IMR-90 (cell line): ENCODE results near the gene S100A16. TPM values are rescaled to one million over a fixed set of nuclear protein-coding genes. Genes with fewer than 3 reads are reported as not detected.

ENCODE experiments used
- ATAC-seq: fragments of 200-7000 bp; cut with Tn5 transposase; 2 replicates; pipeline ENCODE4 v1.9.1; 2020; ENCODE audit warnings: low read depth, mild to moderate bottlenecking, moderate library complexity
- Bru-seq: library from RNA; stranded (reverse); fragments of 400-500 nt; gene quantifications from one replicate; lab custom pipeline; 2021; lab: Mats Ljungman, UMichigan
- BruChase-seq, 2 experiments: library from RNA; stranded (reverse); fragments of 400-500 nt; gene quantifications; one replicate each; lab custom pipeline; 2021; lab: Mats Ljungman, UMichigan
- BruUV-seq: library from RNA; stranded (reverse); fragments of 400-500 nt; replicated peaks from 2 replicates; lab custom pipeline; 2021; lab: Mats Ljungman, UMichigan
- CTCF ChIA-PET: fragments of 300-600 bp; formaldehyde crosslinking; extraction: SDS; loops from one replicate; lab custom pipeline; 2021; ENCODE audit warnings: antibody characterized with exemption; lab: Yijun Ruan, JAX
- POLR2A ChIA-PET: fragments of 300-600 bp; sonication (Branson Sonifier 250); formaldehyde crosslinking; loops from one replicate; lab custom pipeline; 2022; ENCODE audit warnings: antibody characterized with exemption; ENCODE audit not compliant: unreplicated experiment; lab: Charles Lee
- DNase-seq: peaks from one replicate; pipeline ENCODE4 v3.0.0; 2013
- H2AFZ ChIP-seq: replicated peaks from 2 replicates; pipeline ENCODE3; 2013; ENCODE audit warnings: low read length, mild to moderate bottlenecking; ENCODE audit not compliant: poor library complexity
- H2AK5ac ChIP-seq: 2 replicates; pipeline ENCODE4 v1.6.1; 2013; ENCODE audit warnings: low read depth, low read length, inconsistent platforms
- H2AK9ac ChIP-seq: replicated peaks from 2 replicates; pipeline ENCODE3; 2013; ENCODE audit warnings: mild to moderate bottlenecking, low read depth, low read length, moderate library complexity; ENCODE audit not compliant: poor library complexity
- H2BK120ac ChIP-seq: 2 replicates; pipeline ENCODE4 v1.6.1; 2013; ENCODE audit warnings: low read depth, low read length, inconsistent platforms
- H2BK15ac ChIP-seq: 3 replicates; pipeline ENCODE4 v1.6.1; 2013; ENCODE audit warnings: low read depth, low read length, inconsistent platforms
- H2BK20ac ChIP-seq: 2 replicates; pipeline ENCODE4 v1.6.1; 2013; ENCODE audit warnings: low read depth, mild to moderate bottlenecking, inconsistent platforms, low read length, moderate library complexity
- H2BK5ac ChIP-seq: 2 replicates; pipeline ENCODE4 v1.6.1; 2013; ENCODE audit warnings: mild to moderate bottlenecking, low read depth, low read length, inconsistent platforms; ENCODE audit not compliant: poor library complexity, severe bottlenecking
- H3K14ac ChIP-seq: replicated peaks from 2 replicates; pipeline ENCODE4 v1.6.1; 2013; ENCODE audit warnings: low read depth, low read length, inconsistent platforms
- H3K18ac ChIP-seq: 2 replicates; pipeline ENCODE4 v1.6.1; 2013; ENCODE audit warnings: low read depth, low read length, control low read depth
- H3K23ac ChIP-seq: 2 replicates; pipeline ENCODE4 v1.6.1; 2013; ENCODE audit warnings: low read depth, low read length, inconsistent platforms
- H3K27ac ChIP-seq: 2 replicates; pipeline ENCODE4 v1.5.1; 2013; ENCODE audit warnings: mild to moderate bottlenecking, control low read depth, low read length; ENCODE audit not compliant: insufficient read depth
- H3K27me3 ChIP-seq: 2 replicates; pipeline ENCODE4 v1.6.1; 2013; ENCODE audit warnings: low read length; ENCODE audit not compliant: control insufficient read depth, insufficient read depth
- H3K36me3 ChIP-seq: 2 replicates; pipeline ENCODE4 v1.6.1; 2013; ENCODE audit warnings: low read length, mixed read lengths; ENCODE audit not compliant: control insufficient read depth, insufficient read depth
- H3K4ac ChIP-seq: 2 replicates; pipeline ENCODE4 v1.6.1; 2013; ENCODE audit warnings: low read depth, low read length, inconsistent platforms
- H3K4me1 ChIP-seq: 2 replicates; pipeline ENCODE4 v1.6.1; 2013; ENCODE audit warnings: low read length, mixed read lengths; ENCODE audit not compliant: control insufficient read depth, insufficient read depth
- H3K4me2 ChIP-seq: 2 replicates; pipeline ENCODE4 v1.6.1; 2013; ENCODE audit warnings: low read depth, mild to moderate bottlenecking, control low read depth, low read length, moderate library complexity
- H3K4me3 ChIP-seq: 2 replicates; pipeline ENCODE4 v1.5.1; 2013; ENCODE audit warnings: low read depth, mild to moderate bottlenecking, control low read depth, low read length, moderate library complexity; ENCODE audit not compliant: insufficient read depth
- H3K56ac ChIP-seq: 2 replicates; pipeline ENCODE4 v1.6.1; 2013; ENCODE audit warnings: low read length, inconsistent platforms; ENCODE audit not compliant: insufficient read depth; ENCODE audit errors: extremely low read depth
- H3K79me1 ChIP-seq, 2 experiments: 2 replicates each; pipeline ENCODE4 v1.6.1; 2013; ENCODE audit warnings: low read length in 2 of 2, inconsistent platforms in 1 of 2, low read depth in 1 of 2
- H3K9ac ChIP-seq: 2 replicates; pipeline ENCODE4 v1.6.1; 2013; ENCODE audit warnings: low read depth, low read length, control low read depth
- H3K9me1 ChIP-seq: 2 replicates; pipeline ENCODE4 v1.6.1; 2013; ENCODE audit warnings: low read length, inconsistent platforms; ENCODE audit not compliant: insufficient read depth
- H3K9me3 ChIP-seq: 2 replicates; pipeline ENCODE4 v1.6.1; 2013; ENCODE audit warnings: low read length; ENCODE audit not compliant: control insufficient read depth, insufficient read depth
- H4K20me1 ChIP-seq: 2 replicates; pipeline ENCODE4 v1.6.1; 2013; ENCODE audit warnings: low read length, inconsistent platforms; ENCODE audit not compliant: insufficient read depth
- H4K5ac ChIP-seq: 2 replicates; pipeline ENCODE4 v1.6.1; 2013; ENCODE audit warnings: mild to moderate bottlenecking, low read depth, low read length, control low read depth
- H4K8ac ChIP-seq, 2 experiments: 2 replicates each; pipeline ENCODE4 v1.6.1; 2013; ENCODE audit warnings: low read depth in 2 of 2, low read length in 2 of 2, control low read depth in 1 of 2, inconsistent platforms in 1 of 2
- H4K91ac ChIP-seq: 2 replicates; pipeline ENCODE4 v1.6.1; 2013; ENCODE audit warnings: low read depth, low read length, inconsistent platforms; ENCODE audit not compliant: insufficient read depth
- CHD1 ChIP-seq: IDR thresholded peaks from 2 replicates; pipeline ENCODE4 v1.6.1; 2012; ENCODE audit warnings: low read depth, low read length, improper control_type of control experiment
- CTCF ChIP-seq: conservative IDR thresholded peaks from 2 replicates; pipeline ENCODE4 v1.5.1; 2012; ENCODE audit warnings: mild to moderate bottlenecking, low read depth, low read length, improper control_type of control experiment
- FOS ChIP-seq: fragments of 150-350 bp; IDR thresholded peaks from 2 replicates; pipeline ENCODE4 v1.6.1; 2016; ENCODE audit warnings: low read depth, low read length
- MAZ ChIP-seq: IDR thresholded peaks from 2 replicates; pipeline ENCODE4 v1.6.1; 2012; ENCODE audit warnings: low read depth, mild to moderate bottlenecking, low read length, improper control_type of control experiment, moderate library complexity, borderline replicate concordance
- MXI1 ChIP-seq: IDR thresholded peaks from 2 replicates; pipeline ENCODE4 v1.6.1; 2012; ENCODE audit warnings: low read depth, mild to moderate bottlenecking, low read length, moderate library complexity, borderline replicate concordance
- POLR2A ChIP-seq: IDR thresholded peaks from 2 replicates; pipeline ENCODE4 v1.6.1; 2012; ENCODE audit warnings: mild to moderate bottlenecking, low read depth, low read length
- RAD21 ChIP-seq: IDR thresholded peaks from 2 replicates; pipeline ENCODE4 v1.6.1; 2012; ENCODE audit warnings: low read length, improper control_type of control experiment
- RCOR1 ChIP-seq: IDR thresholded peaks from 2 replicates; pipeline ENCODE4 v1.6.1; 2012; ENCODE audit warnings: mild to moderate bottlenecking, low read length, improper control_type of control experiment; ENCODE audit not compliant: insufficient replicate concordance
- WGBS, 2 experiments: methylation state at CpG; one replicate each; pipeline versions ENCODE4 v1.1.5 to v1.1.7; 2013; ENCODE audit warnings: missing lambda C conversion rate in 2 of 2; ENCODE audit not compliant: insufficient read length in 1 of 2; ENCODE audit errors: extremely low coverage in 2 of 2; 5-methylcytosine and 5-hydroxymethylcytosine counted together
- dilution Hi-C: fragments of 300-500 bp; cut with HindIII; formaldehyde crosslinking; loops from one replicate; pipeline ENCODE4 v1.14.3; 2018; ENCODE audit warnings: low sequenced_read_pairs; ENCODE audit not compliant: unreplicated experiment
- in situ Hi-C: fragments of 300-500 bp; cut with MboI; formaldehyde crosslinking; loops from 3 replicates; pipeline ENCODE4 v1.14.3; 2019; ENCODE audit warnings: low sequenced_read_pairs, inconsistent platforms, mixed read lengths
- intact Hi-C: fragments of 100-400 bp; cut with micrococcal nuclease; formaldehyde crosslinking; loops from 2 replicates; pipeline ENCODE4 v1.10.0; 2022
- long read RNA-seq: library from polyadenylated mRNA; unstranded; transcript quantifications from one replicate; pipeline ENCODE4 v2.0.0, GENCODE V29; 2021; ENCODE audit not compliant: unreplicated experiment
- polyA plus RNA-seq, 3 experiments: library from polyadenylated mRNA; depleted of rRNA; stranded (reverse); fragments of >200 nt; gene quantifications; 2 replicates each; pipeline ENCODE4 v1.2.3, GENCODE V29; 2012; ENCODE audit warnings: low replicate concordance in 1 of 3
- total RNA-seq: library from RNA; depleted of rRNA; stranded (reverse); fragments of >200 nt; gene quantifications from 2 replicates; pipeline ENCODE4 v1.2.3, GENCODE V29; 2012; rRNA removed

The S100A16 gene
- total RNA-seq (201 and 226 TPM in 2 replicates), polyA plus RNA-seq (2012; rRNA removed) (515 and 543 TPM in 2 replicates), Bru-seq, nascent RNA (percentile 71 among the genes with signal in this experiment), BruChase-seq, experiment 1, labeled RNA remaining after a 6-hour chase (percentile 73 among the genes with signal in this experiment), BruChase-seq, experiment 2, labeled RNA remaining after a 2-hour chase (percentile 77 among the genes with signal in this experiment)
- 348 and 533 TPM in 2 replicates for polyA plus RNA-seq (2012; cell fraction: cytosol; rRNA removed)
- polyA plus RNA-seq (2012; cell fraction: nucleus; rRNA removed; ENCODE audit: low replicate concordance), result 129 and 138 TPM in 2 replicates
- long read RNA-seq, transcript S100A16-203 (3 exons, 956 nt), result minor isoform, 8 of 108 reads
- long read RNA-seq, transcript S100A16-204 (3 exons, 1,118 nt), result major isoform, 87 of 108 reads
- long read RNA-seq, partial matches to known transcripts, result 2 of 108 reads
- long read RNA-seq, other reads (novel, unspliced or antisense), result 11 of 108 reads

GRCh38 chr1:153612755-153613331, at the start of gene S100A16:
Gene S100A16 (minus strand): TSS chr1:153613137. CDS start chr1:153608151, 4,986 bp downstream.
- TF ChIP-seq RCOR1 (no peak), MAZ (peak; percentile 67; the same call in 1 of the 2 replicates), CTCF (no peak), FOS (no peak), POLR2A (peak; percentile 75), CHD1 (no peak), MXI1 (no peak), RAD21 (0 out of 2 replicates have a peak, but pooled peaks have one; percentile 14)
- H4K20me1 ChIP-seq, result peaks cover 11% of the 10 kb centered on the region; the same call in 1 of the 2 replicates
- peak within 1 kb of the TSS; percentile 94 for H3K4me2 ChIP-seq
- dilution Hi-C loops, result no loop called here
- peak within 1 kb of the TSS; percentile 96 for H3K4me3 ChIP-seq
- H3K23ac ChIP-seq, result peak within 1 kb of the TSS; percentile 93
- peak within 1 kb of the TSS; percentile 76 for H2BK120ac ChIP-seq
- ATAC-seq (peak; percentile 76), DNase-seq (peak; percentile 61)
- peak within 1 kb of the TSS; percentile 90 for H3K4ac ChIP-seq
- peak within 1 kb of the TSS; percentile 99 for H2AK9ac ChIP-seq
- peak within 1 kb of the TSS; percentile 63 for H2BK20ac ChIP-seq
- peak within 1 kb of the TSS; percentile 79 to 82 for H4K8ac ChIP-seq
- H3K14ac ChIP-seq, result peak within 1 kb of the TSS; percentile 93
- WGBS, 2 experiments, result 0% methylated on average over 2 of the region's 9 CpGs; no CpG with 5 or more reads in 1 of the 2 experiments
- H3K9ac ChIP-seq, result peak within 1 kb of the TSS; percentile 99
- in situ Hi-C loops, result no loop called here
- H2AFZ ChIP-seq, result peak within 1 kb of the TSS; percentile 75
- H2AK5ac ChIP-seq, result peak within 1 kb of the TSS; percentile 92
- H2BK5ac ChIP-seq, result peak within 1 kb of the TSS; percentile 90
- peak within 1 kb of the TSS; percentile 69 for H3K18ac ChIP-seq
- no peaks in the 10 kb centered on the region for H3K9me3 ChIP-seq
- H3K79me1 ChIP-seq, result peaks cover 14 to 48% of the 10 kb centered on the region in 2 experiments
- peaks cover 3% of the 10 kb centered on the region for H3K36me3 ChIP-seq
- ChIA-PET CTCF (interaction anchor here (0.7 to 3.3 kb wide), 5 partner anchors 9 to 79 kb away, joined by 3 to 18 read pairs (median 4); partner anchors contain the start of genes S100A1 and S100A13), POLR2A (interaction anchor here (0.5 to 1.5 kb wide), 3 partner anchors 14 to 170 kb away, joined by 3 to 10 read pairs (median 6); partner anchors contain the start of gene S100A13)
- BruUV-seq, result no TSS peak
- peaks cover 16% of the 10 kb centered on the region for H3K9me1 ChIP-seq
- H4K91ac ChIP-seq, result peak within 1 kb of the TSS; percentile 88
- H3K56ac ChIP-seq, result peak within 1 kb of the TSS; percentile 75; the same call in 1 of the 2 replicates
- peaks cover 43% of the 10 kb centered on the region for H3K4me1 ChIP-seq
- peak within 1 kb of the TSS; percentile 88 for H4K5ac ChIP-seq
- no peaks in the 10 kb centered on the region for H3K27me3 ChIP-seq
- H3K27ac ChIP-seq, result peak within 1 kb of the TSS; percentile 95
- H2BK15ac ChIP-seq, result peak within 1 kb of the TSS; percentile 61; the same call in 2 of the 3 replicates
- intact Hi-C loops, result loop anchor here (2.0 kb wide), 1 partner anchor 40 kb away; no protein-coding TSS in a partner anchor
